HepG2 (cell line): Measurements from ENCODE around the gene SIX4. TPM values are rescaled to one million over a fixed set of nuclear protein-coding genes. Genes with fewer than 3 reads are reported as not detected.
A peak's percentile ranks its signal among the peaks of the same experiment; 100 is the strongest.

Experiments
- ARHGAP35 ChIP-seq: sonication (generic); formaldehyde crosslinking; IDR thresholded peaks from 2 replicates; pipeline ENCODE4 v1.9.0; 2022; ENCODE audit warnings: mild to moderate bottlenecking, inconsistent platforms, moderate library complexity, missing genetic modification reagents, borderline replicate concordance
- ATAD3A ChIP-seq: sonication (generic); formaldehyde crosslinking; IDR thresholded peaks from 2 replicates; pipeline ENCODE4 v1.4.0; 2020; ENCODE audit warnings: missing genetic modification reagents
- CHD4 ChIP-seq: fragments of 200-600 bp; sonication (generic); IDR thresholded peaks from 2 replicates; pipeline ENCODE4 v1.7.0; 2017; ENCODE audit warnings: mild to moderate bottlenecking, low read length, borderline replicate concordance
- ETV6 ChIP-seq: sonication (generic); formaldehyde crosslinking; conservative IDR thresholded peaks from 2 replicates; pipeline ENCODE4 v1.4.0; 2020; ENCODE audit warnings: missing genetic modification reagents
- IRF2 ChIP-seq: IDR thresholded peaks from 2 replicates; pipeline ENCODE4 v1.6.1; 2018; ENCODE audit warnings: missing genetic modification reagents, missing compliant biosample characterization
- KLF16 ChIP-seq, 2 experiments: sonication (generic) in 1 of 2; formaldehyde crosslinking in 1 of 2; IDR thresholded peaks; 2 replicates each; pipeline versions ENCODE4 v1.6.1 to v1.8.0; 2016 to 2023; ENCODE audit warnings: missing genetic modification reagents in 2 of 2, missing compliant biosample characterization in 1 of 2
- MAF1 ChIP-seq: sonication (generic); formaldehyde crosslinking; IDR thresholded peaks from 2 replicates; pipeline ENCODE4 v1.5.0; 2020; ENCODE audit warnings: missing genetic modification reagents, borderline replicate concordance
- MTA1 ChIP-seq: sonication (generic); formaldehyde crosslinking; IDR thresholded peaks from 2 replicates; pipeline ENCODE4 v1.4.0; 2020; ENCODE audit warnings: missing genetic modification reagents, mild to moderate bottlenecking, borderline replicate concordance
- NCOA1 ChIP-seq: sonication (generic); formaldehyde crosslinking; IDR thresholded peaks from 2 replicates; pipeline ENCODE4 v1.9.0; 2021; ENCODE audit warnings: missing genetic modification reagents
- NFKB2 ChIP-seq: sonication (generic); formaldehyde crosslinking; IDR thresholded peaks from 2 replicates; pipeline ENCODE4 v1.4.0; 2020; ENCODE audit warnings: missing genetic modification reagents, borderline replicate concordance
- PAX8 ChIP-seq: sonication (generic); formaldehyde crosslinking; IDR thresholded peaks from 2 replicates; pipeline ENCODE4 v1.8.0; 2022; ENCODE audit warnings: mild to moderate bottlenecking, missing genetic modification reagents, borderline replicate concordance
- POLR2AphosphoS5 ChIP-seq: IDR thresholded peaks from 2 replicates; pipeline ENCODE4 v1.6.1; 2012; ENCODE audit warnings: low read depth, low read length
- REL ChIP-seq: sonication (generic); formaldehyde crosslinking; conservative IDR thresholded peaks from 2 replicates; pipeline ENCODE4 v1.8.0; 2022; ENCODE audit warnings: mild to moderate bottlenecking, missing genetic modification reagents, moderate library complexity
- SALL1 ChIP-seq: sonication (generic); formaldehyde crosslinking; IDR thresholded peaks from 2 replicates; pipeline ENCODE4 v1.8.0; 2022; ENCODE audit warnings: mild to moderate bottlenecking, missing genetic modification reagents
- TERF1 ChIP-seq: sonication (generic); formaldehyde crosslinking; IDR thresholded peaks from 2 replicates; pipeline ENCODE4 v1.8.0; 2022; ENCODE audit warnings: mild to moderate bottlenecking, missing genetic modification reagents, moderate library complexity
- ZFP1 ChIP-seq: IDR thresholded peaks from 2 replicates; pipeline ENCODE4 v1.6.1; 2016
- ZNF10 ChIP-seq: sonication (generic); formaldehyde crosslinking; IDR thresholded peaks from 2 replicates; pipeline ENCODE4 v1.4.0; 2020; ENCODE audit warnings: mild to moderate bottlenecking, low read depth, missing genetic modification reagents, borderline replicate concordance
- ZNF180 ChIP-seq: sonication (generic); formaldehyde crosslinking; IDR thresholded peaks from 2 replicates; pipeline ENCODE4 v1.4.0; 2020; ENCODE audit warnings: low read depth, missing genetic modification reagents, borderline replicate concordance
- ZNF207 ChIP-seq: fragments of 450-650 bp; IDR thresholded peaks from 2 replicates; pipeline ENCODE4 v1.6.1; 2016; ENCODE audit warnings: antibody characterized with exemption, borderline replicate concordance
- ZNF362 ChIP-seq: sonication (generic); formaldehyde crosslinking; IDR thresholded peaks from 2 replicates; pipeline ENCODE4 v1.4.0; 2020; ENCODE audit warnings: missing genetic modification reagents, mild to moderate bottlenecking, borderline replicate concordance
- ZNF484 ChIP-seq: sonication (generic); formaldehyde crosslinking; IDR thresholded peaks from 2 replicates; pipeline ENCODE4 v1.5.1; 2020; ENCODE audit warnings: mild to moderate bottlenecking, low read depth, missing genetic modification reagents, borderline replicate concordance
- polyA plus RNA-seq, 8 experiments: library from polyadenylated mRNA; depleted of rRNA in 3 of 8; stranded (reverse) in 7 of 8; unstranded in 1 of 8; fragments of >200 nt; fragmentation: Illumina TruSeq in 4 of 8; extraction: Trizol in 4 of 8; gene quantifications; 2 replicates each; pipeline versions ENCODE4 v1.2.1 to v1.2.3, GENCODE V29; 2011 to 2016; ENCODE audit warnings: low read depth in 4 of 8, missing spikeins in 1 of 8, mixed read lengths in 1 of 8; ENCODE audit not compliant: insufficient read depth in 1 of 8
- total RNA-seq, 5 experiments: library from RNA; depleted of rRNA; stranded (reverse); fragments of >200 nt; fragmentation: Illumina TruSeq; extraction: Trizol; gene quantifications; 2 replicates each; pipeline ENCODE4 v1.2.3, GENCODE V29; 2016; ENCODE audit warnings: low read depth in 1 of 5
- TF ChIP-seq, protein P1 (sequence below): IDR thresholded peaks from 2 replicates; pipeline ENCODE4 v1.6.1; 2016; ENCODE audit warnings: missing compliant biosample characterization, missing genetic modification reagents, borderline replicate concordance
- TF ChIP-seq, protein P2 (sequence below): sonication (generic); formaldehyde crosslinking; IDR thresholded peaks from 2 replicates; pipeline ENCODE4 v1.5.0; 2020; ENCODE audit warnings: mild to moderate bottlenecking, missing genetic modification reagents, borderline replicate concordance

SIX4 gene
- total and polyA plus RNA-seq, 2 of the 13 experiments (the other 11 are each of a cell fraction or from before 2014, with no cell fraction given): 5.0 to 6.0 TPM

DNA sequence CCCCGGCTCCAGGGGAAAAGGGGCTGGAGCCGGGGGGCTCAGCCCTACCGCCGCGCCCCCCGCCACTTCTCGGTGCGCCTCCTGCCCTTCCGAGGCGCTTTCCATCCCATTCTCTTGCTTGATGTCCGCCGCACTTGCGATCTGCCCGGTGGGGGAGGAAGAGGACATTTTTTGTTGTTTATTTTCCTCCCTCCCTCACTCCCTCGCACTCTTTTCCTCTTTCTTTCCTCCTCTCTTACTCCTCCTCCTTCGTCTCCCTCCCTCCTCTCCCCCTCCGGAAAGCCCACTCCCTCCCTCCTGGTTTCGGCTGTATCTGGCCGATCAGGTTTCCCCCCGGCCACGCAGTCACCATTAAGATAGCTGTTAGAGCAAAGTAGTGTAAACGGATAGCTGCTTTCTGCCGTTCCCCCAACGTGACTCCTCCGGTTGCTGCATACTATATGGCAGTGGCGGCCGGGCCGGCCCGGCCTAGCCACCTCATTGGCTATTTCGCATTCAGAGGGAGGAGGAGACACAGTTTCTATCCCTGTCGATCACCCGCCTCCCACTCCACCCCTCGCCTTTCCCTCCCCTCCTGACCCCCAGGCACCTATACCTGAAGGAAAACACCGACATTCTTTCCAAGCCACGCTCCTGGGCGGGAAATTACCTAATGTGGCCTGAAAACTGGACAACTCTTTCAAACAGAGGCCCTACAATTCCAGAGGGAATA, at the start of gene SIX4 (continued):
- TF ChIP-seq POLR2AphosphoS5 (peak; percentile 79), PAX8 (CRISPR knock-in tag) (no peak), REL (CRISPR knock-in tag) (no peak), ETV6 (CRISPR knock-in tag) (no peak), ARHGAP35 (CRISPR knock-in tag) (no peak), SALL1 (peak; percentile 43; the same call in 1 of the 2 replicates), NFKB2 (CRISPR knock-in tag) (no peak), IRF2 (CRISPR knock-in tag) (0 out of 2 replicates have a peak, but pooled peaks have one; percentile 21), ZNF207 (no peak), ZNF484 (CRISPR knock-in tag) (no peak), ZNF180 (CRISPR knock-in tag) (no peak), ATAD3A (CRISPR knock-in tag) (no peak), TERF1 (CRISPR knock-in tag) (no peak), ZFP1 (CRISPR knock-in tag) (0 out of 2 replicates have a peak, but pooled peaks have one; percentile 49), ZNF10 (no peak), CHD4 (no peak), ZNF362 (CRISPR knock-in tag) (no peak), NCOA1 (CRISPR knock-in tag) (no peak), MAF1 (CRISPR knock-in tag) (no peak), KLF16 (CRISPR knock-in tag; IDR thresholded peaks at IDR 0.05) (no peak), MTA1 (no peak)
- TF ChIP-seq, protein P1, sequence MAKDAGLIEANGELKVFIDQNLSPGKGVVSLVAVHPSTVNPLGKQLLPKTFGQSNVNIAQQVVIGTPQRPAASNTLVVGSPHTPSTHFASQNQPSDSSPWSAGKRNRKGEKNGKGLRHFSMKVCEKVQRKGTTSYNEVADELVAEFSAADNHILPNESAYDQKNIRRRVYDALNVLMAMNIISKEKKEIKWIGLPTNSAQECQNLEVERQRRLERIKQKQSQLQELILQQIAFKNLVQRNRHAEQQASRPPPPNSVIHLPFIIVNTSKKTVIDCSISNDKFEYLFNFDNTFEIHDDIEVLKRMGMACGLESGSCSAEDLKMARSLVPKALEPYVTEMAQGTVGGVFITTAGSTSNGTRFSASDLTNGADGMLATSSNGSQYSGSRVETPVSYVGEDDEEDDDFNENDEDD (CRISPR knock-in tag): peak; percentile 59; the same call in 1 of the 2 replicates
- TF ChIP-seq, protein P2, sequence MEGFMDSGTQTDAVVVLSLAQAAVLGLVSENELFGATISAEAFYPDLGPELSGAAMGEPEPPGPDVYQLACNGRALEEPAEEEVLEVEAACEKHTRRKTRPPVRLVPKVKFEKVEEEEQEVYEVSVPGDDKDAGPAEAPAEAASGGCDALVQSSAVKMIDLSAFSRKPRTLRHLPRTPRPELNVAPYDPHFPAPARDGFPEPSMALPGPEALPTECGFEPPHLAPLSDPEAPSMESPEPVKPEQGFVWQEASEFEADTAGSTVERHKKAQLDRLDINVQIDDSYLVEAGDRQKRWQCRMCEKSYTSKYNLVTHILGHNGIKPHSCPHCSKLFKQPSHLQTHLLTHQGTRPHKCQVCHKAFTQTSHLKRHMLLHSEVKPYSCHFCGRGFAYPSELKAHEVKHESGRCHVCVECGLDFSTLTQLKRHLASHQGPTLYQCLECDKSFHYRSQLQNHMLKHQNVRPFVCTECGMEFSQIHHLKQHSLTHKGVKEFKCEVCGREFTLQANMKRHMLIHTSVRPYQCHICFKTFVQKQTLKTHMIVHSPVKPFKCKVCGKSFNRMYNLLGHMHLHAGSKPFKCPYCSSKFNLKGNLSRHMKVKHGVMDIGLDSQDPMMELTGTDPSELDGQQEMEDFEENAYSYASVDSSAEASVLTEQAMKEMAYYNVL (CRISPR knock-in tag): no peak
